IPS DF 19.7 (cell line): ENCODE results near the gene D2HGDH.
"Not testable (repeated sequence)": the region's sequence is repeated elsewhere in the genome, so short reads cannot be mapped to it uniquely, and the experiment has no call there.

Source experiments
- DNase-seq: peaks from one replicate; pipeline ENCODE4 v3.0.0-alpha.2; 2013; ENCODE audit warnings: low read depth, low spot score

Gene D2HGDH

GRCh38 chr2:241808051-241808720, 73.8 kb downstream of the D2HGDH start:
- no peak for DNase-seq

GRCh38 chr2:241808721-241809382, 74.4 kb downstream of the D2HGDH start, which contains the start of gene NEU4:
TSS of gene NEU4 (plus strand) at chr2:241809193. CDS start at chr2:241814485, 5,292 bp downstream.
- no peak for DNase-seq

GRCh38 chr2:241809383-241810306, 75.2 kb downstream of the D2HGDH start:
- no peak for DNase-seq

GRCh38 chr2:241810307-241811200, 76.1 kb downstream of the D2HGDH start:
- DNase-seq = no peak

GRCh38 chr2:241811201-241811951, 76.9 kb downstream of the D2HGDH start:
- DNase-seq = no peak

GRCh38 chr2:241811952-241812729, 77.7 kb downstream of the D2HGDH start:
- no peak for DNase-seq

- DNase-seq = no peak
Observed at GRCh38 chr2:241812730-241813643, 78.6 kb downstream of the D2HGDH start.

GRCh38 chr2:241813644-241814392, 79.4 kb downstream of the D2HGDH start:
- no peak for DNase-seq

- no peak for DNase-seq
Observed at GRCh38 chr2:241814393-241814642, 79.9 kb downstream of the D2HGDH start.

GRCh38 chr2:241814643-241815476, 80.4 kb downstream of the D2HGDH start:
- DNase-seq = no peak

GRCh38 chr2:241815477-241816430, 81.3 kb downstream of the D2HGDH start:
- no peak for DNase-seq

- no peak for DNase-seq
Observed at GRCh38 chr2:241816431-241817121, 82.1 kb downstream of the D2HGDH start.

- no peak for DNase-seq
Observed at GRCh38 chr2:241817126-241817820, 82.8 kb downstream of the D2HGDH start.

- not testable (repeated sequence) for DNase-seq
Observed at GRCh38 chr2:241817821-241818215, 83.4 kb downstream of the D2HGDH start.
